Pancreas (tissue), 10 donors: Measurements from ENCODE around the gene DMAC2L. TPM values are rescaled to one million over a fixed set of nuclear protein-coding genes. Genes with fewer than 3 reads are reported as not detected.
"Not testable (repeated sequence)": the region's sequence is repeated elsewhere in the genome, so short reads cannot be mapped to it uniquely, and the experiment has no call there.

Source experiments
- ATAC-seq, 4 donors: fragments of 200-7000 bp; cut with Tn5 transposase; one replicate each; pipeline versions ENCODE4 v1.8.0 to v1.9.1; 2020; ENCODE audit warnings: mild to moderate bottlenecking in 4 of 4, moderate library complexity in 4 of 4
- DNase-seq, 6 donors: peaks; one replicate each; pipeline ENCODE4 v3.0.0-alpha.2; 2020
- FAIRE-seq: peaks from 2 replicates; lab custom pipeline; 2012; peaks lifted over from hg19 to GRCh38; lab: Jason Lieb, UNC
- H3K27ac ChIP-seq, 4 donors: fragments of 200-600 bp; sonication (generic); 1 replicate in 3 of 4; 2 replicates in 1 of 4; pipeline versions ENCODE4 v1.5.0 to v1.8.0; 2020
- H3K27me3 ChIP-seq, 4 donors: fragments of 200-600 bp; one replicate each; pipeline ENCODE4 v1.8.0; 2021
- H3K36me3 ChIP-seq, 3 donors: fragments of 200-600 bp; sonication (generic) in 1 of 3; one replicate each; pipeline versions ENCODE4 v1.5.0 to v1.8.0; 2020 to 2021
- H3K4me1 ChIP-seq, 3 donors: fragments of 200-600 bp; one replicate each; pipeline ENCODE4 v1.8.0; 2021
- H3K4me3 ChIP-seq, 4 donors: fragments of 200-600 bp; sonication (generic) in 2 of 4; one replicate each; pipeline versions ENCODE4 v1.5.0 to v1.8.0; 2020 to 2021
- H3K9me3 ChIP-seq, 4 donors: fragments of 200-600 bp; one replicate each; pipeline ENCODE4 v1.8.0; 2021
- CTCF ChIP-seq, 4 donors: fragments of 200-600 bp; sonication (generic) in 3 of 4; IDR thresholded peaks; one replicate each; pipeline versions ENCODE4 v1.5.0 to v1.8.0; 2021; ENCODE audit warnings: antibody characterized with exemption in 4 of 4
- WGBS, 2 donors: extraction: QIAGEN DNeasy Blood & Tissue Kit; methylation state at CpG; one replicate each; pipeline ENCODE4 v1.1.7; 2013; 5-methylcytosine and 5-hydroxymethylcytosine counted together
- intact Hi-C, 3 donors: fragments of 100-400 bp; cut with DNase I; formaldehyde crosslinking; loops; one replicate each; pipeline versions ENCODE4 v1.11.1 to v1.14.2; 2022
- polyA plus RNA-seq, 2 donors: library from polyadenylated mRNA; stranded (reverse); fragments of 200-250 nt; gene quantifications; one replicate each; pipeline ENCODE4 v1.2.3, GENCODE V29; 2013
- total RNA-seq, 6 donors: library from RNA; stranded (reverse); fragmentation: NEBNext Ultra II Directional in 4 of 6; extraction: Animal tissue kit (Norgen Biotek cat#: 25700) in 4 of 6; gene quantifications; one replicate each; pipeline versions ENCODE4 v1.2.1 to v1.2.4, GENCODE V29; 2021 to 2023
- donor health status: healthy with polysubstance abuse.
- donor health status: DM: no; HTN: no; CAD: no; lungs with moderate emphysema.
- donor health status: DM: no; HTN: no; CAD: no.
- donor health status: control.
- donor health status: control.
- donor health status: Bipolar disorder and iron deficiency.
- donor health status: DM: yes; HTN: yes; CAD: no.
- donor health status: DM: no; HTN: no; CAD: no.
- donor health status: DM: no; HTN: no; CAD: no.
- donor health status: DM: yes; HTN: yes; CAD: no.

DMAC2L gene
- total and polyA plus RNA-seq, 8 donors = 8.3 to 17.7 (median 9.9) TPM

GRCh38 chr14:50310445-50310844 is 1.7 kb upstream of the DMAC2L start:
- WGBS, 2 donors = 89 to 94% methylated on average over 4 of the region's 4 CpGs
- no peak for ATAC-seq
- DNase-seq = no peak
- H3K36me3 ChIP-seq = no peaks in the 10 kb centered on the region
- peaks cover 8 to 13% (median 10%) of the 10 kb centered on the region in 3 donors for H3K4me1 ChIP-seq
- H3K27me3 ChIP-seq = no peaks in the 10 kb centered on the region
- no peak for TF ChIP-seq CTCF (IDR thresholded peaks at IDR 0.05)
- FAIRE-seq = no peak
- H3K27ac ChIP-seq = no peak overlapping the region
- no peaks in the 10 kb centered on the region for H3K9me3 ChIP-seq
- no peak overlapping the region for H3K4me3 ChIP-seq
- intact Hi-C loops = loop anchor here in 1 of 3 donors (10.0 kb wide), 1 partner anchor 464 kb away; no protein-coding TSS in a partner anchor

- Histone ChIP-seq H3K4me3 (peak overlapping the region; percentile 51 to 93 (median 78)), H3K9me3 (no peaks in the 10 kb centered on the region), H3K4me1 (peaks cover 8 to 13% (median 10%) of the 10 kb centered on the region in 3 donors), H3K27ac (peak overlapping the region; percentile 83 to 91 (median 89)), H3K27me3 (no peaks in the 10 kb centered on the region), H3K36me3 (no peaks in the 10 kb centered on the region)
- DNase-seq (no peak), ATAC-seq (peak in 1 of 4 donors; percentile 1), FAIRE-seq (no peak)
- intact Hi-C loops = loop anchor here in 1 of 3 donors (10.0 kb wide), 1 partner anchor 463 kb away; no protein-coding TSS in a partner anchor
- WGBS, 2 donors = 2% methylated on average over 18 of the region's 18 CpGs
- TF ChIP-seq CTCF (IDR thresholded peaks at IDR 0.05) = peak in 1 of 4 donors; percentile 18
Measured at GRCh38 chr14:50311337-50311971, 670 bp upstream of the DMAC2L start.

- Histone ChIP-seq H3K9me3 (no peaks in the 10 kb centered on the region), H3K27ac (peak overlapping the region; percentile 83 to 91 (median 89)), H3K4me1 (peaks cover 8 to 13% (median 10%) of the 10 kb centered on the region in 3 donors), H3K27me3 (no peaks in the 10 kb centered on the region), H3K36me3 (no peaks in the 10 kb centered on the region), H3K4me3 (peak overlapping the region; percentile 51 to 93 (median 78))
- intact Hi-C loops = loop anchor here in 1 of 3 donors (10.0 kb wide), 1 partner anchor 462 kb away; no protein-coding TSS in a partner anchor
- DNase-seq = no peak
- WGBS, 2 donors = 0 to 2% methylated on average over 18 of the region's 18 CpGs
- no peak for TF ChIP-seq CTCF (IDR thresholded peaks at IDR 0.05)
- no peak for FAIRE-seq
- peak; percentile 3 to 20 (median 15) for ATAC-seq
Measured at GRCh38 chr14:50312734-50313054, 570 bp downstream of the DMAC2L start.

GRCh38 chr14:50314098-50314497 is 2.0 kb downstream of the DMAC2L start:
- intact Hi-C loops = loop anchor here in 1 of 3 donors (10.0 kb wide), 1 partner anchor 461 kb away; no protein-coding TSS in a partner anchor
- WGBS, 2 donors = 95 to 98% methylated on average over 3 of the region's 3 CpGs
- H3K27ac ChIP-seq, FAIRE-seq, H3K4me3 ChIP-seq, H3K36me3 ChIP-seq, DNase-seq, ATAC-seq, H3K27me3 ChIP-seq, H3K9me3 ChIP-seq: not testable (repeated sequence)
- H3K4me1 ChIP-seq = peaks cover 8 to 13% (median 10%) of the 10 kb centered on the region in 3 donors

GRCh38 chr14:50318031-50318626 is 6.0 kb downstream of the DMAC2L start:
- no peak for DNase-seq
- H3K4me3 ChIP-seq = no peak overlapping the region
- H3K27me3 ChIP-seq = no peaks in the 10 kb centered on the region
- WGBS, 2 donors = 33 to 39% methylated on average over 4 of the region's 4 CpGs
- H3K27ac ChIP-seq = no peak overlapping the region
- FAIRE-seq = peak; percentile 39
- H3K9me3 ChIP-seq = no peaks in the 10 kb centered on the region
- H3K36me3 ChIP-seq = no peaks in the 10 kb centered on the region
- peak in 1 of 4 donors; percentile 26 for ATAC-seq
- TF ChIP-seq CTCF (IDR thresholded peaks at IDR 0.05) = peak in 2 of 4 donors; percentile 39 to 53
- peaks cover 6 to 12% (median 11%) of the 10 kb centered on the region in 3 donors for H3K4me1 ChIP-seq
- intact Hi-C loops = loop anchor here in 1 of 3 donors (10.0 kb wide), 1 partner anchor 457 kb away; no protein-coding TSS in a partner anchor
